Measurements from ENCODE around the gene SGIP1. TPM values are rescaled to one million over a fixed set of nuclear protein-coding genes. Genes with fewer than 3 reads are reported as not detected.
A peak's percentile ranks its signal among the peaks of the same experiment; 100 is the strongest.
"Not testable (repeated sequence)": the region's sequence is repeated elsewhere in the genome, so short reads cannot be mapped to it uniquely, and the experiment has no call there.

Gene SGIP1
- total and polyA plus RNA-seq, 4 donors, result 2.7 to 17.0 (median 4.7) TPM

- no peak overlapping the region for H3K4me3 ChIP-seq
- no peak overlapping the region for H3K9ac ChIP-seq (ENCODE audit: insufficient read depth in 1 of 2, low read length in 2 of 2)
- peaks cover 0 to 2% (median 0%) of the 10 kb centered on the region in 5 donors for H3K4me1 ChIP-seq (ENCODE audit: control insufficient read depth in 5 of 5, insufficient read depth in 5 of 5, low read length in 5 of 5)
- DNase-seq (no peak), ATAC-seq (ENCODE audit: insufficient read depth, low FRiP score) (no peak)
- no peak overlapping the region for H3K27ac ChIP-seq (ENCODE audit: low read depth in 1 of 2, low read length in 1 of 2)
- no peaks in the 10 kb centered on the region for H3K36me3 ChIP-seq (ENCODE audit: control insufficient read depth in 4 of 4, insufficient read depth in 4 of 4, low read length in 4 of 4)
- H3K27me3 ChIP-seq (ENCODE audit: control insufficient read depth in 3 of 3, insufficient read depth in 3 of 3, low read length in 2 of 3), result no peaks in the 10 kb centered on the region
- TF ChIP-seq CTCF (IDR thresholded peaks at IDR 0.05; ENCODE audit: control extremely low read depth, extremely low read depth), result no peak
- no peaks in the 10 kb centered on the region for H3K9me3 ChIP-seq (ENCODE audit: control insufficient read depth in 4 of 4, insufficient read depth in 3 of 4, low read length in 3 of 4)
Observed at GRCh38 chr1:66723985-66724384, 190.0 kb downstream of the SGIP1 start.

GRCh38 chr1:66725885-66726665 is 192.1 kb downstream of the SGIP1 start:
- Histone ChIP-seq H3K27me3 (ENCODE audit: control insufficient read depth in 3 of 3, insufficient read depth in 3 of 3, low read length in 2 of 3) (no peaks in the 10 kb centered on the region), H3K4me3 (no peak overlapping the region), H3K36me3 (ENCODE audit: control insufficient read depth in 4 of 4, insufficient read depth in 4 of 4, low read length in 4 of 4) (no peaks in the 10 kb centered on the region), H3K4me1 (ENCODE audit: control insufficient read depth in 5 of 5, insufficient read depth in 5 of 5, low read length in 5 of 5) (peaks cover 0 to 2% (median 0%) of the 10 kb centered on the region in 5 donors), H3K9me3 (ENCODE audit: control insufficient read depth in 4 of 4, insufficient read depth in 3 of 4, low read length in 3 of 4) (no peaks in the 10 kb centered on the region), H3K27ac (ENCODE audit: low read depth in 1 of 2, low read length in 1 of 2) (peak overlapping the region in 1 of 2 donors; percentile 11), H3K9ac (ENCODE audit: insufficient read depth in 1 of 2, low read length in 2 of 2) (no peak overlapping the region)
- DNase-seq (peak; percentile 56 to 86 (median 81)), ATAC-seq (ENCODE audit: insufficient read depth, low FRiP score) (peak; percentile 64)
- WGBS, 2 donors, result 27 to 28% methylated on average over 9 of the region's 9 CpGs
- peak; percentile 75 for TF ChIP-seq CTCF (IDR thresholded peaks at IDR 0.05; ENCODE audit: control extremely low read depth, extremely low read depth)

DNA sequence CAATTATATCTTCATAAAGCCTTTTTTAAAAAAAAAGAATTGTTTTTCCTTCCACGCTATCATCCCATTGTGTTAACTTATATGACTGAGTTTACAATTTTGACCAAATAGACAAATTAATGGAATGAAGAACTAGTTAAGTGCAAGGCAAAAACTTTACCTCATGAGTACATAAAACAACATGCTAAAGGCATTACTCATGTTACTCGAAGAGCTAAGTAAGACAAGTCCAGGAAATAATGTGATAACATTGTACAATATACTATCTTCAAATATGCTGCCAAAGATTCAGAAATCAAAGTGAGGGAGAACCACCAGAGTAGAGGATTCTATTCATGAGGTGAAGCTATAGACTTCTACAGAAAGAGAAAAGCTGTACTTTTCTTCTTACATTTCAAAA is 194.1 kb downstream of the SGIP1 start:
- DNase-seq, result no peak
- Histone ChIP-seq H3K9ac (ENCODE audit: insufficient read depth in 1 of 2, low read length in 2 of 2) (no peak overlapping the region), H3K27ac (ENCODE audit: low read depth in 1 of 2, low read length in 1 of 2) (no peak overlapping the region), H3K36me3 (ENCODE audit: control insufficient read depth in 4 of 4, insufficient read depth in 4 of 4, low read length in 4 of 4) (no peaks in the 10 kb centered on the region), H3K9me3 (ENCODE audit: control insufficient read depth in 4 of 4, insufficient read depth in 3 of 4, low read length in 3 of 4) (no peaks in the 10 kb centered on the region), H3K4me1 (ENCODE audit: control insufficient read depth in 5 of 5, insufficient read depth in 5 of 5, low read length in 5 of 5) (peaks cover 0 to 4% (median 0%) of the 10 kb centered on the region in 5 donors), H3K4me3 (no peak overlapping the region), H3K27me3 (ENCODE audit: control insufficient read depth in 3 of 3, insufficient read depth in 3 of 3, low read length in 2 of 3) (no peaks in the 10 kb centered on the region)
- TF ChIP-seq CTCF (IDR thresholded peaks at IDR 0.05; ENCODE audit: control extremely low read depth, extremely low read depth), result no peak
- ATAC-seq (ENCODE audit: insufficient read depth, low FRiP score), result no peak
- 67 to 76% methylated on average over 2 of the region's 2 CpGs for WGBS, 2 donors

- H3K4me3 ChIP-seq; H3K9me3 ChIP-seq (ENCODE audit: control insufficient read depth in 4 of 4, insufficient read depth in 3 of 4, low read length in 3 of 4); ATAC-seq (ENCODE audit: insufficient read depth, low FRiP score); H3K9ac ChIP-seq (ENCODE audit: insufficient read depth in 1 of 2, low read length in 2 of 2); DNase-seq; H3K36me3 ChIP-seq (ENCODE audit: control insufficient read depth in 4 of 4, insufficient read depth in 4 of 4, low read length in 4 of 4); H3K27me3 ChIP-seq (ENCODE audit: control insufficient read depth in 3 of 3, insufficient read depth in 3 of 3, low read length in 2 of 3); H3K4me1 ChIP-seq (ENCODE audit: control insufficient read depth in 5 of 5, insufficient read depth in 5 of 5, low read length in 5 of 5): not testable (repeated sequence)
- peak overlapping the region in 1 of 2 donors; percentile 21 for H3K27ac ChIP-seq (ENCODE audit: low read depth in 1 of 2, low read length in 1 of 2)
Observed at GRCh38 chr1:66728716-66729115, 194.8 kb downstream of the SGIP1 start.
